GM19240 (cell line): ENCODE data around the gene VPS18.

Experiments used
- DNase-seq: peaks from one replicate; pipeline ENCODE4 v3.0.0; 2011; ENCODE audit warnings: low spot score; ENCODE audit not compliant: insufficient read length

Gene VPS18

DNA sequence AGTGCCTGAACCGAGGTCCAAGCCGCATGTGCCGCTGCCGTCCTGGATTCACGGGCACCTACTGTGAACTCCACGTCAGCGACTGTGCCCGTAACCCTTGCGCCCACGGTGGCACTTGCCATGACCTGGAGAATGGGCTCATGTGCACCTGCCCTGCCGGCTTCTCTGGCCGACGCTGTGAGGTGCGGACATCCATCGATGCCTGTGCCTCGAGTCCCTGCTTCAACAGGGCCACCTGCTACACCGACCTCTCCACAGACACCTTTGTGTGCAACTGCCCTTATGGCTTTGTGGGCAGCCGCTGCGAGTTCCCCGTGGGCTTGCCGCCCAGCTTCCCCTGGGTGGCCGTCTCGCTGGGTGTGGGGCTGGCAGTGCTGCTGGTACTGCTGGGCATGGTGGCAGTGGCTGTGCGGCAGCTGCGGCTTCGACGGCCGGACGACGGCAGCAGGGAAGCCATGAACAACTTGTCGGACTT is 42.0 kb downstream of the VPS18 start:
- no peak for DNase-seq

DNA sequence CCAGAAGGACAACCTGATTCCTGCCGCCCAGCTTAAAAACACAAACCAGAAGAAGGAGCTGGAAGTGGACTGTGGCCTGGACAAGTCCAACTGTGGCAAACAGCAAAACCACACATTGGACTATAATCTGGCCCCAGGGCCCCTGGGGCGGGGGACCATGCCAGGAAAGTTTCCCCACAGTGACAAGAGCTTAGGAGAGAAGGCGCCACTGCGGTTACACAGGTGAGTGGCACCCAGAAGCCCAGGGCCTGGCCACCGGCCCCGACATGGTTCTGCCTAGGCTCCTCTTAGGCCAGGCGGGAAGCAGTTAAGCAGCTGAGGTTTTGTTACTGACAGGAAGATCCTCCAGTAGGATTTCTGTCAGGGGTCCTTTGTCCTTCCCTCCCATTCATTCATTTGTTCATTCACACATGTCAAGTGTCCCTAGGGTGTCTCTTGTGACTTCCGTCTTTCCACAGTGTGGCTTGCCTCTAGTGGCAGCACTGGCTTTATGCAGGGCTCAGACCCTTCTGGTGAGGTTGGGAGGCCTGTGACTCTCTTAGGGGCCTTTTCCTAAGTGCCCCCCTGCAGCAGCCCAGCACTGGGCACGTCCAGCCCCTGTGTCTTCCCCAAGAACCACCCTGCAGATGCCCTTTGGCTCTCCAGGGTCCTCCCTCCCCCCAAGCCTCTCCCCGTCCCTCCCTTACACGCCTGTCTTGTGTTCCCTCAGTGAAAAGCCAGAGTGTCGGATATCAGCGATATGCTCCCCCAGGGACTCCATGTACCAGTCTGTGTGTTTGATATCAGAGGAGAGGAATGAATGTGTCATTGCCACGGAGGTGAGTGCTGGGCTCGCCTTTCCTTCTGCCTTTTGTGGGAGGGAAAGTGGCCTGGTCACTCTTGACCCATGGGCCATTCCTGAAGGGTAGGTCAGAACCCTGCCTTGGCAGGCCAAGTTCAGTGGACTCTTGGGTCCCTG is 42.7 kb downstream of the VPS18 start:
- DNase-seq = no peak

DNA sequence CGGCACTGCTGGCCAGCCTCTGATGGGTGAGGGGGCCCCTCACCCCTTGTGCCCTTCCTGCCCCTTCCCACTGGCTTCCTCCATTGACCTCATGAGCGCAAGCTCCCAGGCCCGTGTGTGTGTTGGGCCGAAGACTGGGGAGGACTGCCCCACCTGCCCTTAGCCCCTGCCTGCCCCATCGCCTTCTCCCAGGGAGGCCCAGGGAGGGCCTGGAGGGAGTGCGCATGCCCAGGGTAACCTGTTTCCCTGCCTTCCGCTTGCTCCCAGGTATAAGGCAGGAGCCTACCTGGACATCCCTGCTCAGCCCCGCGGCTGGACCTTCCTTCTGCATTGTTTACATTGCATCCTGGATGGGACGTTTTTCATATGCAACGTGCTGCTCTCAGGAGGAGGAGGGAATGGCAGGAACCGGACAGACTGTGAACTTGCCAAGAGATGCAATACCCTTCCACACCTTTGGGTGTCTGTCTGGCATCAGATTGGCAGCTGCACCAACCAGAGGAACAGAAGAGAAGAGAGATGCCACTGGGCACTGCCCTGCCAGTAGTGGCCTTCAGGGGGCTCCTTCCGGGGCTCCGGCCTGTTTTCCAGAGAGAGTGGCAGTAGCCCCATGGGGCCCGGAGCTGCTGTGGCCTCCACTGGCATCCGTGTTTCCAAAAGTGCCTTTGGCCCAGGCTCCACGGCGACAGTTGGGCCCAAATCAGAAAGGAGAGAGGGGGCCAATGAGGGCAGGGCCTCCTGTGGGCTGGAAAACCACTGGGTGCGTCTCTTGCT is 43.7 kb downstream of the VPS18 start:
- DNase-seq = no peak

DNA sequence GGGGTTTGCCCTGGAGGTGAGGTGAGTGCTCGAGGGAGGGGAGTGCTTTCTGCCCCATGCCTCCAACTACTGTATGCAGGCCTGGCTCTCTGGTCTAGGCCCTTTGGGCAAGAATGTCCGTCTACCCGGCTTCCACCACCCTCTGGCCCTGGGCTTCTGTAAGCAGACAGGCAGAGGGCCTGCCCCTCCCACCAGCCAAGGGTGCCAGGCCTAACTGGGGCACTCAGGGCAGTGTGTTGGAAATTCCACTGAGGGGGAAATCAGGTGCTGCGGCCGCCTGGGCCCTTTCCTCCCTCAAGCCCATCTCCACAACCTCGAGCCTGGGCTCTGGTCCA is 44.3 kb downstream of the VPS18 start:
- DNase-seq = no peak

DNA sequence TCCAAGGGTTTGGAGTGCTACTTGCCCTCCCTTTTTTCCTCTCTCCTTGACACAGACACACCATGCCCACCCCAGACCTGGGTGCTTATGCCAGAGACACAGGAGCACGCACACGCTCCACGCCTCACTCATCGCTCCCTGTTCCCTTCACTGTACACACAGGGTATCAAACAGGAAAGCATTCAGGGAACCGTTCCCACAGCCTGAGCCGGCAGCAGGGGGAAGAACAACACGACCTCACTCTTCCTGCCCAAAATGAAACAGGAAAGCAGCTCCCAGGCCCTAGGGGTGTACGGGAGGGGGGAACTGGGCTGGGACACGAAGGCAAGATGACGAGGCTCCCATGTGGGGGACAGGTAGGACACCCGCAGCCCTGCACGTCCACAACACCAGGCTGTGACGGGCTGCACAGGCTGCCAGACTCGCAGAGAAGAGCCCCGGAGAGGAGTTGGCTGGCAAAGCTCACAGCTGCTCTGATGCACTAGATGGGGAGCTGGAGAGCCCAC is 46.1 kb downstream of the VPS18 start:
- no peak for DNase-seq

DNA sequence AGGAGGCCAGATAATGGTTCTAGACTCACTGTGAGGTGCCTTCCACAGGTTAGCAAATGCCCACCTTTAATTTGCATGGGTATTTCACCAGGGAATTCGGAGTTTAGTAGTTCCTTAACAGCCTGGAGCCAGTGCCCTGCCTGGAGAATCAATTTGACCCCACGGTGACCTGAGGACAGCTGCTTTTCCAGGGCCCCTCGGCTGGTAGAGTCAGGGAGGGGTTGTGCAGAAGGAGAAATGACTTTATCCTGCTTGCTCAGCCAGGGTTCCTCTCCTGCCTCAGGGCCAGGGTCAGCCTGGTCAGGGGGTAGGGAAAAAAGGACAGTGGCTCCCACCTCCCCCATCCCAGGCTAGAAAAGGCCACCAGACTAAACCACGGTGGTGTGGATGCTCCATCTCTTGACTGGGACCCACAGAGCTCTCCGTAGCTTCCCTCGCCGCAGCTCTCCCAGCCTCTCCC is 46.8 kb downstream of the VPS18 start:
- DNase-seq = no peak

DNA sequence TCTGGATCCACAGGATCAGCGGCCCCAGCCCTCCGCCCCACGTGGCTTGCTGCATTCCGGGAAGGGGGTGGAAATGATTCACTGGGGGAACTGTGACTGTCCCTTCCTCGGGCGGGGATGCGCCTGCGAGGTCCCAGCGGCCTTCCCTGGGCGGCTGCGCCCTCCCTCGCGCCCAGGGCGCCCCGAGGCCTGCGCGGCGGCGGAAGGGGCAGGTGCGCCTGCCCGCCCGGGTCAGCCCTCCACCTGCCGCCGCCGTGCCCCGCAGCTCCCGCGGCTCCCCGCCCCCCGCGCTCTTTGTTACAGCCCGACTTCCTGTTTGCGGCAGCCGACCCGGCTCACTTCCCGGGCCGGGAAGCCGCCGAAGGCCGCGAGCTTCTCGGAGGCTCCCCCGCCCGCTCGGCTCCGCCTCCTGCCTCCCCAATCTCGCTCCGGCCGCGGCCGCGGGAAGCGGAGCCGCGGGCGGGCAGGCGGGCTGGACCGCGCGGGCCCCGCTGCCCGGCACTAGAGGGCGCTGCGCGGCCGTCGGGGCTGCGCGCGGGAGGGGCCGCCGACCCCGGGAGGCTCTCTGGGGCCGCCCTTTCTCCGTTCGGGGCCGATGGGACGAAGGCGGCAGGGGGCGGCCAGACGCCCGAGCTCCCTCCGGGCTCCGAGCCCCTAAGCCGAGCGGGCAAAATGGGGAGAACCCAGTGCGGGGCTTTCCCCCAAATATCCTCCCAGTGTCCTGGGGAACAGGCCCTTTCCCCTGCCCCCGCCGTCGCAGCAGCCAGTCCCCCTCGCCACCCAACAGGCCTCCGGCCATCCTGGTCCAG is 47.5 kb downstream of the VPS18 start:
- DNase-seq = peak; percentile 86

DNA sequence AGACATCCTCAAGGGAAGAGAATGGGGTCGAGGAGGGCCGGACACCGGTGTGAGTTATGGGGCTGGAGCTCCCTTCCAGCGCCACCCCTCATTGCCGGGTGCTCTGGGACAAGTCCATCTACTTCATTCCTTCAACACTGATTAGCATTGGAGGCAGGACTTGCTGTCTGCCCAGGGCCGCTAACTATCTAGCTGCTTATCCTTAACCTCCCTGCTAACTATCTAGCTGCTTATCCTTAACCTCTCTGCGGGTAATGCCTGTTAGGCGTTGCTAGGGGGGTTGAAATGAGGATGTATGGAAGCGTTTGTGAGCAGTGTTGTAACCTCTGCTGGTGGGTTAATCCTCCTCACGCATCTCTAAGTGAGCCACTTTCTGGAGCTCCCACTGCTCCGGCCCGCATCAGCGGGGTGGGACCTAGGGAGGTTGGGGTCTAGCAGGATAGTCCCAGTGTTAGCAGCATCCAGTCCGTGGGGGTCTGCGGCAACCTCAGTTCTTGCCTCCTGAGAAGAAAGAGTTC is 48.1 kb downstream of the VPS18 start:
- DNase-seq = no peak

DNA sequence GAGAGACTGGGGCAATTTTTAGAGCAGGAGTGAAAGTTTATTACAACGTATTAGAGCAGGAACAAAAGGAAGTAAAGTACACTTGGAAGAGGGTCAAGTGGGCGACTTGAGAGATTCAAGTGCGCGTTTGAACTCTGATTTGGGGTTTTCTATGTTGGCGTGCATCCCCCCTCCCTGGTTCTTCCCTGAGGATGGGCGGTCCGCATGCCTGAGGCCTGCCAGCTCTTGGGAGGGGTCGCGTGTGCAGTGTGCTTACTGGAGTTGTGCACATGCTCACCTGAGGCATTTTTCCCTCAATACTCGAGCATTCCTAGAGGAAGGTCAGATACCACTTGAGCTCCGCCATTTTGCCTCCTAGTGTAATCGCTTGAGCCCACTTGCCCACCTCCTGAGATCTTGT is 48.6 kb downstream of the VPS18 start:
- no peak for DNase-seq

DNA sequence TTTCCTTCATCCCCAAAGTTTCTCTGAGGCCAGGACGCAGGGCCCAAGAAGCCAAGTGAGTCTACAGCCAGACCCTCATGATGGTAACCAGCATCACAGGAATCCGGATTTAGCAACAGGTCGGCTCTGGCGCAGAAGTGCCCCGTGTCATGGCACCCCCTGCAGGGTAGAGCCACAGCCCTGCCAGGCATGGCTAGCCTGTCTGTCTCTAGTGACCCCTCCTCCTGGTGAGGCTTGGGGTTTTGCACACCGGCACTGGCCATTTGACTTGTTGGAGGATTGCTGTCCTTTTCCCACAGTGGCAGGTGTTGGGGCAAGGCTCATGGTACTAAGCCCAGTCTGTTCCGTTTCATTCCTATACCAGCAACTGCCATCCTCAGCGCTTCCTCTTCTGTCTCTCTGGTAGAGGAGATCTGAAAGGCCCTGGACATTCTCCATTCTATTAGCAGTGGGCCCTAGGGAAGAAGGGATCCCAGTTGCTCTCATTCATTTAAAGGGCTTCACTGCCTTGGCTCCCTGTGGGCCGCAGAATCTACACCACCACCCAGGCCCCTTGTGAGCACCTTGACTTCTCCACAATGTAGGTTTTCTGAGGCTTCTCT is 49.6 kb downstream of the VPS18 start:
- DNase-seq = no peak

DNA sequence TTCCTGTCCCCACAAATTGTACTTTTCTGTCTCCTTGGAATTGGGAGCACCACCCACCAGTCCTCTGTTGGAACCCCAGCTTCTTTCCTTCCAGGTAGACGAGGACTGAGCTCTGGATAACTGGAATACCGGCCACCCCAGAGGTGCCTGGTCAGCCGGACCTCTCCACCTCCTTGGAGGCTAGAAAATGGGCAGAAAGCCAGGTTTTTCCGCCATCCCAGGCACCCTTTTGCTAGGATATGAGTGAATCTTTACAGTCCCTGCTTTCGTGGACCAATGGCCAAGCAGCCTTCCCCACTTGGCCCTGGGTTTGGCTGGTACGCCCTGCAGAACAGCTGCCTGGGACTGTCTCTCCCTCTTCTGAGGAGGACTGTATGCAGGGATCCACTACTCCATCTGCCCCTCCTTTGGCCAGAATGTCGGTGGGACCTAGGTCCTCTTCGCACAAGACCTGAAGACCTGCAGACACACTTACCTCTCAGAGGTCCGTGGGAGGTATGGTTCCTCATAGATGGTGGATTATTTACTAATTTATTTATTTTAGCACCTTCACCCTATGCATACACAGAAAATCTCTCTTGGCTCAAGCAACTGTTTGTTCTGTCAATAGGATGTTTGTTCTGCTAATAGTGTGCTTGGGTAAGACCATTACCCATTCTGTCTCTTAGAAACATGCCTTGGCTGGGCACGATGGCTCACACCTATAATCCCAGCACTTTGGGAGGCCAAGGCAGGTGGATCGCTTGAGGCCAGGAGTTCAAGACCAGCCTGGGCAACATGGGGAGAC is 50.5 kb downstream of the VPS18 start:
- no peak for DNase-seq

DNA sequence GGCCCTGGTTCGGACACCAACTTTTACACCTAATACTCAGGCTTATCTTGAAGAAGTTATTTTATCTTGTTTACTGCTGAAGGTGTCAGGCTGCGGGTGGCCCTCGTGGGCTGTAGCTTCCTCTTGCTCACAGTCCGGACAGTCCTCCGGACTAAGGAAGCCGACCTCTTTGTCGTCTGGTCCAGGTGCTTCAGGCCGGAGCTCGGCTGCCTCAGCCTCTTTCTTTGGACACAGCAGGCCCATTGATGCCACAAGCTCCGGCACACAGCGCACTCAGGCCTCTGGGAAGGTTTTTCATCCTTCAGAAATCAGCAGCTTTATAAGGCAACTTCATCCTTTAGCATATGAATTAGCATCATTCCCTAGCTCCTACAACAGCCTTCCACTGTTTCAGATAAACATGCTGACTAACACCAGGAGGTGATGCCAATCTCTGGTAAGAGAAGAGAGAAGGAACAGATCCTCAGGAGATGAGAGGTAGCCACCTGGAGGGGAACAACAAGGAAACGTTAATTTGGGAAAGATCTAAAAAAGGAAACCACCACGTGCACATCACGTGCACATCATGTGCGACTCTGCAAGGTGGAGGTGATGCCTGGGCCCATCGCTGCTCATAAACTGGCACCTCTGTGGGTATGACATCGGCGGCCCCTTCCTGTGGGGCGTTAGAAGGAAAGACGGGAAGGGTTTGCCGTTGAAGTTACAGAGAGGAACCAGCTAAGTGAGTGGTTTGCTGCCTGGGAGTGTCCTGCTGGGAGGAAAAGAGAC is 54.6 kb downstream of the VPS18 start:
- DNase-seq = no peak

DNA sequence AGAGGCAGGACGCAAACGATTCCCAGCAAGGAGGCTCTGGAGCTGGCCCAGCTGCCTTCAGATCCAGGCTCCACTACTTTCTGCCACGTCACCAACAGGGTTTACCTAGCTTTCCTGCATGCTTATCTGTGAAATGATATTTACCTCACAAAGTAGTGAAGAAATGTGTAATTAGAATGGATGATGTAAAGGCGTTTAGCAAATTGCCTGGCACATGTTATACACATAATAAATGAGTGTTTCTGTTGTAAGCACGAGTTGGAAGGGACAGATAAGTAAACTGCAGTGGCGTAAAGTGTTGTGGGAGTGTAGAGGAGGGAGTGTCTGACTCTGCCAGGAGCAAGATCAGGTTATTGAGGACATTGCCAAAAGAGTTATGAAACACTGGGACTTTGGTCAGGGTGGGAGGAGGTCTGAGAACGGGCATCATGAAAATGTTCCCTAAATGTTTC is 55.5 kb downstream of the VPS18 start:
- DNase-seq = no peak

DNA sequence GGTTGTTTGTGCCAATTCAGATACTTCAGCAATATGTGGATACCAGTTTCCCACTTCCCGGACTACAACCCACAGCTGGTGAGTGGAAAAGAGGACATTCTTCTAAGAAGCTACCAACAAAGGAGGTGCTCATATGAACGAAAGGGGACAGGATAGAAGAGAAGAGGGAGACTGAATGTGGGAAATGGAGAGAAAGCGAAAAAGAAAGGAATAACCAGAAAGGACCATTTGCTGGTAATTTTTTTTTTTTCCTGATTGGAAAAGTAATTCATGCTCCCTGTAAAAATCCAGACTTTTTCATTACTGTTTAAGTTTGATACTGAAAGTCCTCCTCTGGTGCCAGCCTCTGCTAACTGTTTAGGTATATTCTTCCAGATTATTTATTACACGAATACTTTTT is 57.5 kb downstream of the VPS18 start:
- no peak for DNase-seq

DNA sequence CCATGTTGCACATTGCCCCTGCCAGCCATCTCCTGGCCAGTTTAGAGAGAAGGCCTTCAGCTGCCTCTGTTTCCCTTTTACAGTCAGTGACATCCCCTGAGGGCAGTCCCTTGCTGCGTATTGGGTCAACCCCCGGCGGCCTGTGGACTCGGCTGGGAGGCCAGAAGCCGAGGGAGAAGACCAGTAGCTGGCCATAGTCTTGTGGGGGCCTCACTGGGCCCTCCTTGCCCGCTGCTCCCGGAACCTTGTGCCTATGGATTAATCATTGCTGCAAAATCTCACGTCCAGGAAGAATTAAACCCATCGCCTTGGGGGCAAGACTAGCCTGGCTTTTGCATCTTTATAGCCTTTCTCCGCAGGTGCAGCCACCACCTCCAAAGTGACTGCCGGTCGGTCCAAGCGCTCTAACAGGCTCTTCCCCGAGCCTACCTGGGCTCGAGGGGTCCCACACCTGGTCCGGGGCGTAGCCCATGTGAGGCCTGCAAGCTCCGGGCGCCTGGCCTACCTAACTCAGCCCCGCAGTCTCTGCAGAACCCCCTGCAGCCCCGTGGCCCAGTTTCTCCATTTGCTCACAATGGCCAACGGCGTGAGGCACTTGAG is 58.2 kb downstream of the VPS18 start:
- DNase-seq = no peak

DNA sequence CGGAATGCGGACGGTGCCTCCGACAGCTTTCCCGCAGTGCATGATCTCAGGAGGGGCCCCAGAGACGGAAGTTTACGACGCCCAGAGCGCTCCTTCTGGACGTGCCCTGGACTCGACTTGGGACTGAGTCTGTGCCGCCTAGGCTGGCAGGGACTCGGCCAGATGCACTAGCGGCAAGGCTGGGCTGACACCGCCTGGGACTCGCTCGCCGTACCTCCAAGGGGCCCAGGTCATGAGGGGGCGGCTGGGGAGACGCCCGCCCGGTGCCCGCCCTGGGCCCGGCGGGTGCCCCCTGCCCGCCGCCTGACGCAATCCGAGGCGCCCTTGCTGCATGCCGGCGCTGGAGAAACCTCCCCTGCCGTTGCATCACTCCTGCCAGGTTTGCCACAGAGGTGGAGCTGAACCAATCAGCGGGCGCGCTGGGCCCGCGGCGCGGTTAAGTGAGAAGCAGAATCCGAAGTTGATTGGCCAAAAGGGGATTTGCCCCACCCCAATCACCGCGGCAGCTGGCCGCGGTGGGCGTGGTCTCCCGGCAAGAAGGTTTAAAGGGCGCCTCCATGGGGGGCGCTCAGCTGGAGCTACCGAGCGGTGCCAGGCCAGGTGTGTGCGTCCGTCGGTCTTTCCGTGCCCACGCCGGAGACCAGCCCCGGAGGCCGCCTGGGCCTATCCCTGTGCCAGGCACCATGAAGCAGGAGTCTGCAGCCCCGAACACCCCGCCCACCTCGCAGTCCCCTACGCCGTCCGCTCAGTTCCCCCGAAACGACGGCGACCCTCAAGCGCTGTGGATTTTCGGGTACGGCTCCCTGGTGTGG is 58.9 kb downstream of the VPS18 start, which contains the start of gene CHAC1:
Gene CHAC1 (plus strand): TSS at position 571 of the 812 bp plus-strand sequence. CDS start 113 bp downstream, at position 684.
- DNase-seq = peak; percentile 99
